H1 (cell line): ENCODE results near the gene CYP1A2.

Source experiments
- CTCF ChIP-seq, 3 experiments: IDR thresholded peaks; 1 replicate in 2 of 3; 2 replicates in 1 of 3; pipeline versions ENCODE4 v1.5.1 to v1.6.1; 2011; ENCODE audit warnings: low read length in 3 of 3, mild to moderate bottlenecking in 3 of 3, inconsistent platforms in 2 of 3, low read depth in 1 of 3, moderate library complexity in 1 of 3; ENCODE audit not compliant: insufficient read depth in 1 of 3; ENCODE audit errors: control extremely low read depth in 1 of 3
- EP300 ChIP-seq, 2 experiments: IDR thresholded peaks; 1 replicate in 1 of 2; 2 replicates in 1 of 2; pipeline ENCODE4 v1.6.1; 2011 to 2012; ENCODE audit warnings: low read depth in 2 of 2, low read length in 2 of 2, mild to moderate bottlenecking in 2 of 2, borderline replicate concordance in 1 of 2, inconsistent platforms in 1 of 2, moderate library complexity in 1 of 2
- MAX ChIP-seq: IDR thresholded peaks from 2 replicates; pipeline ENCODE4 v1.6.1; 2012; ENCODE audit warnings: inconsistent platforms
- POLR2AphosphoS5 ChIP-seq: IDR thresholded peaks from 2 replicates; pipeline ENCODE4 v1.6.1; 2011; ENCODE audit warnings: low read depth, low read length
- RAD21 ChIP-seq, 2 experiments: IDR thresholded peaks in 1 of 2; conservative IDR thresholded peaks in 1 of 2; 2 replicates each; pipeline ENCODE4 v1.6.1; 2011; ENCODE audit warnings: low read depth in 2 of 2, low read length in 2 of 2, improper control_type of control experiment in 1 of 2, inconsistent platforms in 1 of 2, mild to moderate bottlenecking in 1 of 2, moderate library complexity in 1 of 2
- RBBP5 ChIP-seq: IDR thresholded peaks from 2 replicates; pipeline ENCODE4 v1.7.1; 2012; ENCODE audit warnings: low read depth, mild to moderate bottlenecking, inconsistent platforms, low read length, moderate library complexity, borderline replicate concordance
- SP4 ChIP-seq: IDR thresholded peaks from 2 replicates; pipeline ENCODE4 v1.6.1; 2012; ENCODE audit warnings: low read length, inconsistent platforms

GRCh38 chr15:74794970-74795349, 46.3 kb downstream of the CYP1A2 start:
- TF ChIP-seq SP4 (no peak), RBBP5 (no peak), EP300 (IDR thresholded peaks at IDR 0.05; ENCODE audit: borderline replicate concordance in 1 of 2, low read depth in 2 of 2, low read length in 2 of 2) (no peak), CTCF (IDR thresholded peaks at IDR 0.05; ENCODE audit: control extremely low read depth in 1 of 3, insufficient read depth in 1 of 3, low read depth in 1 of 3, low read length in 3 of 3) (no peak), RAD21 (IDR thresholded peaks at IDR 0.05 in 1 of 2, conservative IDR thresholded peaks at IDR 0.05 in 1 of 2; ENCODE audit: low read depth in 2 of 2, low read length in 2 of 2) (no peak), MAX (no peak), POLR2AphosphoS5 (no peak)
